Endothelial cell of umbilical vein (primary cell): ENCODE results near the gene ARL6IP4.

ENCODE experiments used
- JUN ChIP-seq: IDR thresholded peaks from 2 replicates; pipeline ENCODE4 v1.6.1; 2011; ENCODE audit warnings: borderline replicate concordance, low read depth; ENCODE audit not compliant: insufficient read length, insufficient read depth
- POLR2AphosphoS5 ChIP-seq: IDR thresholded peaks from 2 replicates; pipeline ENCODE4 v1.6.1; 2012; ENCODE audit warnings: low read depth, mild to moderate bottlenecking, control low read depth, low read length, moderate library complexity; ENCODE audit not compliant: insufficient read depth
- TF ChIP-seq, protein P1 (sequence below), 2 donors: IDR thresholded peaks; 1 replicate in 1 of 2; 2 replicates in 1 of 2; pipeline ENCODE4 v1.5.1; 2011; ENCODE audit warnings: low read length in 2 of 2, mild to moderate bottlenecking in 2 of 2, moderate library complexity in 2 of 2, control low read depth in 1 of 2, inconsistent platforms in 1 of 2, low read depth in 1 of 2; ENCODE audit not compliant: insufficient read depth in 1 of 2; ENCODE audit errors: extremely low read depth in 1 of 2

DNA sequence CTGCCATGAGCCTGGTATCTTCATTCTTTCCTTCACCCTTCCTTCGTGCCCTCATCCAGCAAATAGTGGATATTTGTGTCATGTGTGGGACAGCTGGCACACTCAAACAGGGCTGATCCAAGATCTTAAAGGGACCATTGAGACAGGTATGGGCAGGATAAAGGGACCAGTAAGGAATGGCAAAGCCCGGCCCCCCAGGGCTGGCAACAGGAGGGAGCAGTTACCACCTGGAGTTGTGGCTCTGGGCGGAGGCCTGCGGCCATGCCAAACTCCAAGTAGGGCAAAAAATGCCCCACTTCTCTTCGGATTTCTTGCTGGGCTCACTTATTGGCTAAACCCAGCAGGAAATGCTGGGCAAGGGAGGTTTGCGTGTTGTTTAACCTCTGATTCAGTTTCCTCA is 3.3 kb upstream of the ARL6IP4 start:
- TF ChIP-seq, protein P1, sequence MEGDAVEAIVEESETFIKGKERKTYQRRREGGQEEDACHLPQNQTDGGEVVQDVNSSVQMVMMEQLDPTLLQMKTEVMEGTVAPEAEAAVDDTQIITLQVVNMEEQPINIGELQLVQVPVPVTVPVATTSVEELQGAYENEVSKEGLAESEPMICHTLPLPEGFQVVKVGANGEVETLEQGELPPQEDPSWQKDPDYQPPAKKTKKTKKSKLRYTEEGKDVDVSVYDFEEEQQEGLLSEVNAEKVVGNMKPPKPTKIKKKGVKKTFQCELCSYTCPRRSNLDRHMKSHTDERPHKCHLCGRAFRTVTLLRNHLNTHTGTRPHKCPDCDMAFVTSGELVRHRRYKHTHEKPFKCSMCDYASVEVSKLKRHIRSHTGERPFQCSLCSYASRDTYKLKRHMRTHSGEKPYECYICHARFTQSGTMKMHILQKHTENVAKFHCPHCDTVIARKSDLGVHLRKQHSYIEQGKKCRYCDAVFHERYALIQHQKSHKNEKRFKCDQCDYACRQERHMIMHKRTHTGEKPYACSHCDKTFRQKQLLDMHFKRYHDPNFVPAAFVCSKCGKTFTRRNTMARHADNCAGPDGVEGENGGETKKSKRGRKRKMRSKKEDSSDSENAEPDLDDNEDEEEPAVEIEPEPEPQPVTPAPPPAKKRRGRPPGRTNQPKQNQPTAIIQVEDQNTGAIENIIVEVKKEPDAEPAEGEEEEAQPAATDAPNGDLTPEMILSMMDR (IDR thresholded peaks at IDR 0.05; ENCODE audit: extremely low read depth in 1 of 2, insufficient read depth in 1 of 2, low read depth in 1 of 2, low read length in 2 of 2): no peak
- no peak for TF ChIP-seq POLR2AphosphoS5
- TF ChIP-seq JUN: no peak
